H1 (cell line): ENCODE measurements around the gene OXNAD1. TPM values are rescaled to one million over a fixed set of nuclear protein-coding genes. Genes with fewer than 3 reads are reported as not detected.

Source experiments
- CHD7 ChIP-seq: fragments of 300-600 bp; sonication (generic); IDR thresholded peaks from 2 replicates; pipeline ENCODE4 v1.7.1; 2012; ENCODE audit warnings: low read length, moderate library complexity, mild to moderate bottlenecking, inconsistent platforms; ENCODE audit not compliant: insufficient replicate concordance
- polyA plus RNA-seq, 7 experiments: library from polyadenylated mRNA; depleted of rRNA in 3 of 7; stranded (reverse) in 5 of 7; unstranded in 2 of 7; fragments of >200 nt in 5 of 7; fragments of 200-250 nt in 2 of 7; gene quantifications; 1 replicate in 5 of 7; 2 replicates in 1 of 7; 4 replicates in 1 of 7; pipeline versions ENCODE4 v1.2.1 to v1.2.3, GENCODE V29; 2011 to 2013; ENCODE audit warnings: missing spikeins in 2 of 7, mixed read lengths in 2 of 7
- total RNA-seq: library from RNA; stranded (reverse); fragmentation: NEBNext Ultra II Directional; extraction: Animal tissue kit (Norgen Biotek cat#: 25700); gene quantifications from 2 replicates; pipeline ENCODE4 v1.2.1, GENCODE V29; 2021

Gene OXNAD1
- total and polyA plus RNA-seq, 2 of the 8 experiments (the other 6 are each of a cell fraction or from before 2014, with no cell fraction given), result 14.9 to 24.8 TPM

GRCh38 chr3:16241225-16241624, 23.8 kb upstream of the OXNAD1 start (continued):
- TF ChIP-seq CHD7, result no peak
